ENCODE results near the gene C5orf46.

GRCh38 chr5:147902609-147903115 is 3.7 kb downstream of the C5orf46 start:
- TF ChIP-seq CTCF (IDR thresholded peaks at IDR 0.05; ENCODE audit: low read depth, low read length, missing input control) (no peak), MAX (IDR thresholded peaks at IDR 0.05) (no peak)

All from liver (tissue), 2 donors.